TTC549 (cell line): Measurements from ENCODE around the gene UBXN10.

ENCODE experiments used
- FAIRE-seq: peaks from 2 replicates; lab custom pipeline; 2012; peaks lifted over from hg19 to GRCh38; lab: Jason Lieb, UNC

Gene UBXN10

GRCh38 chr1:20183616-20184271 lies 2.2 kb upstream of the UBXN10 start:
- FAIRE-seq = no peak

DNA sequence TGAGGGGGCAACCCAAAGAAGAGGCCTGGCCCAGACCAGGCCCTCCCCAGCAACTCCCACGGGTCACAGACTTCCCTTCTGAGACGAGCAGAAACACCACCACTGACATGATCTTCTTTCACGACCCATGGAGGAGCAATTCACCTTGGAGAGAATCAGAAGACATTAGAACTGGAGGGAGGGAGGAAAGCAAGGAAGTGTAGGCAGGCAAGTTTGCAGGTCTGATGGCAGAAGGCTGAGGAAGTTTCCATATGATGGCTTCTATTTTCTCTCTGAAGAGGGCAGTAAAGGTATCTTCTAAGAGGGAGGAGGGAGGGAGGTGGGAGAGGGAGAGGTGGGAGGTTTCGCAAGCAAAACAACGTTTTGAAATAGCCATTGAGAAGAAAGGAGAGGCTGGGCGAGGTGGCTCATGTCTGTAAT lies 1.4 kb upstream of the UBXN10 start:
- no peak for FAIRE-seq

DNA sequence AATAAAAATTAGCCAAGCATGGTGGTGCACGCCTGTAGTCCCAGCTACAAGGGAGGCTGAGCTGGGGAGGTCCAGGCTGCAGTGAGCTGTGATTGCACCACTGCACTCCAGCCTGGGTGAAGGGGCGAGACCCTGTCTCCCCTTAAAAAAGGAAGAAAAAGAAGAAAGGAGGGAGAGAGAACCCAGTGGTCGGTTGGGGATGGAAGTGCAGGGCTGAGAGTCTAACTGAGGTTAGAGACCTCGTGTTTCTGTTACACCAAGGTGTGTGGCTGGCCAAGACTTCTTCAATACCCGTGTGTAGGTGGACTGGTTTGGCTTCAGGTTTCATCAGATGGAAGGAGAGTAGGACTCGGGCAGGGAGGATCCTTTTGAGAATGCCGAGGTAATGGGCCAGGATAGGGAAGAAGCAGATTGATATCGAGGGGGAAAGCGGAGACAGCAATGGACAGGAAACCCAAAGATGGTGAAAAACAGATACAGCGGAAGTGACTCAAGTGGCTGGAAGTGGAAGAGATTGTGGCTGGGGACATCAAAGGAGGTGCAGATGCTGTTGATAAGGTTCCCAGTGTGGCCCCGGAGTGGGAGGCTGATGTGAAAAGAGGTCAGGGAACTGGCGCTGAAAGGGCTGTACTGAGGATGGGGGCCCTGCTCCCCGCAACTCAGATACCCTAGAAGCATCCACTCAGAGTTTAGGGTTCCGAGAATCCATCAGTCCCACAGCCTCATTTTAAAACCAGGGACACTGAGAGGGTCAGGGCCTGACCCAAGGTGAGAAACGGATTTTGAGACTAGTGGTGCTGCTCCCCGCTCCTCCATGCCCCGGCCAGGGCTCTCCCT lies 681 bp upstream of the UBXN10 start:
- no peak for FAIRE-seq

DNA sequence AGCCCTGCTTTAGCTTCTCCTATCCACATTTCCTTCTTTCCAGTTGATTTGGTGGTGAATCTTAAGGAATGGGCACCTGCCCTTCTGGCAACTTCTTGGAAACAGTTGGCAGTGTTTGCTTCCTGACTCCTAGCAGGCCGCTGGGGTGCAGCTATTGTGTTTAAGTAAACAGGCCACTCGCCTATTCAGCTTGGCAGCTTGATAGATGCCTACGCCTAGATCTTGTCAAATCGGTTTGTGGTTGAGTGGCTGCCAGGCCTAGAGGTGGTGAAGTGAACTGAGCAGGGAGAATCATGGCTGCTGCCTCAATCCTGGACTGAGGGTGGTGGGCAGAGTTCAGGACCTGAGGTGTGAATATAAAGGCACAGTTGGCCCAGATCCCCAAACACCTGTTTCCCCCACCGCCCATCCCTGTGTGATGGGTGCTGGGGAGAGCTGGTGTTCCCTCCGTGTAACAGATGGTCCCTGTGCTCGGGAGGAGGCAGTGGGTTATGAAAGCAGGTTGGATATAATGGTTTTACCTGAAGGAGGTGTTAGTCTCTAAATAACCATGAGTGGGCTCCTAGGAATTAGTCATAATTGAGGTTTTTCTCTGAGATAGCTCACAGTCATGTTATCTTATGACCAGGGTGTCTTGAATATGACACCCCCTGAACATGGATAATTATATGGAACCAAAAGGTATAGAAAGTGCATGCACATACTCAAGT lies 1.4 kb downstream of the UBXN10 start:
- FAIRE-seq = no peak

GRCh38 chr1:20187813-20188454 lies 2.0 kb downstream of the UBXN10 start:
- no peak for FAIRE-seq

- no peak for FAIRE-seq
These were observed 2.5 kb downstream of the UBXN10 start for GRCh38 chr1:20188455-20188817.

- no peak for FAIRE-seq
These were observed 3.8 kb downstream of the UBXN10 start for GRCh38 chr1:20189664-20190063.

GRCh38 chr1:20190256-20191160 lies 4.6 kb downstream of the UBXN10 start:
- FAIRE-seq = no peak

DNA sequence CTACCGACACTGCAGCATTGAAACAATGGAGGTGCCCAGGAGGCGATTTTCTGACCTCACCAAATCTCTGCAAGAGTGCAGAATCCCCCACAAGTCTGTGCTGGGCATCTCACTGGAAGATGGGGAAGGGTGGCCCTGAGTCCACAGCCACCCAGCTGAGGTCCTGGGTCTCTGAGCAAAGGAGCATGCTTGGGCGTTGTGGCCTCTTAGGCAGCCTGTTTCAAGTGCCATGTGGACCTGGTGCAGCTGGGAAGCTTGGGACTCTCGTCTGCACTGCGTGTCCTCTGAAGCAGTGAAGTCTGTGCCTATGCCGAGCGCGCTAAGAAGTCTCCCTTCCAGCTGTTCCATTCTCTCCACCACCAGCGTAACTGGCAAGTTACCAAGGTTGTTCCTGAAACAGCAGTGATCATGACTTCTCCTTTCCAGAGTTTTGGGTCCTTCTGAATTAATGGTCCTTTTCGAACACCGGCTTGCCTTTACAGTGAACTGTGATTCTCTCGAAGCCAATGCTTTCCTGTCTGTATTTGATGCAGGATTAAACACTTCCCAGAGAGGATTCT lies 5.5 kb downstream of the UBXN10 start:
- no peak for FAIRE-seq

- FAIRE-seq = no peak
These were observed 6.5 kb downstream of the UBXN10 start for GRCh38 chr1:20192364-20192763.

- no peak for FAIRE-seq
These were observed 7.0 kb downstream of the UBXN10 start for GRCh38 chr1:20192871-20193411.

- FAIRE-seq = no peak
These were observed 8.3 kb downstream of the UBXN10 start for GRCh38 chr1:20194224-20194623.

DNA sequence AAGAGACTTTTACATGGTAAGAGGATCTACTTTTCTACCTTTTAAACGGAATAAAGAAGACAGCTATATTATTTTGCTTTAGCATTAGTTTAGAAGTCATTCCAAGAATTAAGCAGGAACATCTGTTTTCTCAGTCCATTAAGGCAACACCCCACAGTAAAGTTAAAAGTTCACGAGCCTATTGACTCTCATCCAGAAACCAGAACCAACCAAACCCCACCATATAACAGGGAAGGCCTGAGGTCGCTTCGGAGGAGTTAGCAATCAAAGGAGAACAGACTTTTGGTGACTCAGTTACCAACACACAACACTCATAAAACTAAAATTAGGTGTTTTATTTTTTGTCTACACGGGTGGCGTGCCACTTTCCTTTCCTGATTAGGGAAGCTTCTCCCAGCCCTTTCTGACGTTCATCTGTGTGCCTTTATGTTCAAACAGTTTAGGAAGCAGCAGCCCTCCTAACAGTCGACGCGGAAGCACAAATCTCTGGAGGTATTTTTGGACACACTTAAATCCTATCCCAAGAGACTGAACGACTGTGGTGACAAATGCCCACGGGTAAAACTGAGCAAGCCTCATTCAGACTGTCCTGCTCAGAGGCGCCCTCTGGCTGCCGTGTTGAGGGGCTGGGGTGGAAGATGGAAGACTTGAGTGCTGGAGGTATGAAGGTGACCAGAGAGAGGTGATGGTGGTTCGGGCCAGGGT lies 9.0 kb downstream of the UBXN10 start:
- FAIRE-seq = no peak

DNA sequence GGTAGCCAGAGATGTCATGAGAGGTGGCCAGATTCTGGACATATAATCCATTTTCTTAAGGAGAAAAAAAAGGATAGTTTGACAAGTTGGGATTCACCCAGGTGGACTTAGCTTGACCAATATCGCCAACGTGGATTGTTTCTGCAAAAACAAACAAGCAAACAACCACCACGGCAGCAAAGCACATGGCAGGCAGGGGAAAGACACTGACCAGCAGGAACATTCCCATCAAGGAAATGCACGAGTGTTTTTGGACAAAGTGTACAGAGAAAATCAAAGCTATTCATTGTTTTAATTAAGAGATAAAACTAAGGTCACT lies 9.5 kb downstream of the UBXN10 start:
- FAIRE-seq = no peak

DNA sequence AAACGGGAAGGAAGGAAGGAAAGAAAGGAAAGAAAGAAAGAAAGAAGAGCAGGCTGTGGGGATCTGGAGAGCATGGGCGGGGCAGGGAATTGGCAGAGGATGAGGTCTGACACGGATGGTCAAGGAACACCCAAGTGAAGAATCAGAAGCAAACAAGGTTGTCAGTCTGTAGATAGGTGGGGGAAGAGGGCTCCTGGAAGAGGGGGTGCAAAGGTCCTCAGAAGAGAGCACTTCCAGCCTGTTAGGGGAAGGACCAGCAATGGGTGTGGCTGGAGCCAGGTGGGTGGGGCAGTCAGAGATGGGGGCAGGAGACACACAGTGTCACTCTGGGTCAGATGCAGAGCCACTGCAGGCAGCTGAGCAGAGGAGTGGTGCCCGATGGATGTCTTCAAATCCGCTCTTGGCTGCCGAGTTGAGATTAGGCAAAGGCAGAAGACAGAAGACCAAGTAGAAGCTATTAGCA lies 11.5 kb downstream of the UBXN10 start:
- no peak for FAIRE-seq

- no peak for FAIRE-seq
These were observed 12.4 kb downstream of the UBXN10 start for GRCh38 chr1:20198296-20198695.

DNA sequence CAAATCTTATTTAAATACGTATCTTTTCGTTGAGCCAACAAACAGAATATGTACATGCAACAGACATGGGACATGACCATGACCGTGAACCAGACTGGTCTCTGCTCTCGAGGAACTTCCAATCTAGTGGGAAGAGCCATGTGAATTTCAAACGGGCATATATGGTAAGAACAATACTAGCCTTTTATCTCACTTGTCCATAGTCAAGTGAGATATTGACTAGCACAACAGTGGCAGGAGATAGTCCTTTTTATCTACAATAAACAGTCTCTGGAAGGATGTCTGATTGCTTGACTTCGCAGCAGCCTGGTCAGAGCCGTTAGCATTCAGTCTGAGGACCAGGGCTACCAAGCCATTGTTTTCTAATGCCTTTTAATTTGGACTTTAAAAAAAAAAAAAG lies 13.0 kb downstream of the UBXN10 start:
- FAIRE-seq = no peak

DNA sequence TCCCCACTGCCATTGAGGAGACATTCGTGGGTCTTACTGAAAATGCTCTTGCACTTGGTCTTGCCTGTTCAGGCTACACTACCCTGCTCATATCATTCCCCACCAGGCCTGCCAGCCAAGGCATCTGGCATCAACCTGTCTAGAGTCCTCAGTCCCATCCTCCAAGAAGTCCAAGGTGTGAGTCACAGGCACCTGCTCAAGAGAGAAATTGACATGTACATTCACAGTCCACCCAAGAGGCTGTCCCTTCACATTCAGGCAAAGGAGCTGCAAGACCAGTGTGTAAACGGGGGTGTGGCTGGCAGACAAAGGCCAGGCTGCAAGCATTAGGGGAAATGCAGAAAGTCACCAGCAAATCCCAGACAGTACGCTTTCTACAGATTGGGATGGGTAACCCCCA lies 13.5 kb downstream of the UBXN10 start:
- FAIRE-seq = no peak

DNA sequence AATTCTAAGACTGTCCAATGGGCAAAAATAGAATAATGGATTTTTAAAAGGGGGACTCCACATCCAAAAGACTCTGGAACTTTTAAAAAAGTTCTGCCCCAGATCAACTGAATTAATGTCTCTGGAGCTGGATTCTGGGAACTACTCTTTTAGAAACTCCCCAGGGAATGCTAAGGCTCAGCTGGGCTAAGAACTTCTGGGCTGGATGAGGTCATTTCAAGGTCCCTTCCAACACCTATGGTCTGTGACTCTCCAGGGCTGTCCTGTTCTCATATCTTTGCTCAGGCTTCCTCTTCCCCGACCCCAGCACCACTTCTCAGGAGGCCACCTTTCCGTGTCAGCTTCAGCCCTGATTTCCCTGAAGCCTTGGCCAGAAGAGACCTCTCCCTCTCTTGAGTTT lies 13.9 kb downstream of the UBXN10 start:
- FAIRE-seq = no peak

DNA sequence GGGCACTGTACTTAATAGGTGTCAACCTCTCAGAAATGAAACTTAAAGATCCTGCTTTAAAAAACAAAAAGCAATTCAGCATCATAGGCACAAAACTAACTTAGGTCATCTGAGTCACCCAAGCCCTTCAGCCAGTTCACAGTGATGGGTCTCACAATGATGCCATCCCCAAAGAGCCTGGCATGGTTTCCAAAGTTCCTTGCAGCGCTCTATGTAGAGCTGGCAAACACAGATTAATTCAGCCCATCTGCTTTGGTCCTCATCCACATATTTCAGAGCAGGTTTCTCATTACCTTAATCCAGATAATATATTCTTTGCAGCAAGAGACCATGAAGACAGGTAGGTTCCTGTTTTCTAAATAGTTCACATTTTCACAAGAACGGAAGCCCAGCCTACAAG lies 15.1 kb downstream of the UBXN10 start:
- FAIRE-seq = no peak

DNA sequence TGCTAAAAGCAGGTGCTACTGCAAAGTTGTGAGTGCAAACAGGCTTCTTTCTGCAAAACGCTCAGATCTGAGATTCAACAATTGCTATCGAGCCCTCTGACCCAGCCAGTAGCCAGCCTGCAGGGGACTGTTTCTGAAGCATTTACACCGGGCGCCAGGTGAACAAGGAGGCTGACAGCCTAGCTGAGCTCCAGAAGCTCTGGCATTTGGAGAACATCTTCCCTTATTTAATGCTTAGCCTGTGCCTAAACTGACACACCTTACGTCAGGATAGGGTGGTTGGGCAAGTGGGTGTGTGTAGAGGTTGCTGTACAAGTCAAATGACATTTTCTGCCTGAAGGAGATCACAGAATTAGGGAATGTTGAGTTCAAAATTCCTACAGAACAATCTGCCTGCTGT lies 16.3 kb downstream of the UBXN10 start:
- no peak for FAIRE-seq
